Right atrium auricular region (tissue), 2 donors: ENCODE data around the gene ABR. TPM values are rescaled to one million over a fixed set of nuclear protein-coding genes. Genes with fewer than 3 reads are reported as not detected.
A peak's percentile ranks its signal among the peaks of the same experiment; 100 is the strongest.

Source experiments
- DNase-seq: peaks from one replicate; pipeline ENCODE4 v3.0.0-alpha.2; 2019; ENCODE audit warnings: low spot score
- H3K27ac ChIP-seq, 2 donors: fragments of 200-600 bp; sonication (generic); 1 replicate in 1 of 2; 2 replicates in 1 of 2; pipeline ENCODE4 v1.5.1; 2016 to 2019
- H3K27me3 ChIP-seq, 2 donors: fragments of 200-600 bp; sonication (generic); one replicate each; pipeline versions ENCODE4 v1.5.1 to v1.6.0; 2017 to 2019
- H3K36me3 ChIP-seq: fragments of 200-600 bp; sonication (generic); one replicate; pipeline ENCODE4 v1.5.1; 2016
- H3K4me1 ChIP-seq, 2 donors: fragments of 200-600 bp; sonication (generic); one replicate each; pipeline versions ENCODE4 v1.5.1 to v1.6.0; 2017 to 2019
- H3K4me3 ChIP-seq, 2 donors: fragments of 200-600 bp; sonication (generic); 1 replicate in 1 of 2; 2 replicates in 1 of 2; pipeline ENCODE4 v1.5.1; 2017 to 2019; ENCODE audit warnings: mild to moderate bottlenecking in 1 of 2, moderate library complexity in 1 of 2
- H3K9me3 ChIP-seq, 2 donors: fragments of 200-600 bp; sonication (generic); one replicate each; pipeline ENCODE4 v1.5.1; 2019
- CTCF ChIP-seq, 2 donors: fragments of 200-600 bp; sonication (generic); IDR thresholded peaks; one replicate each; pipeline ENCODE4 v1.5.1; 2019; ENCODE audit warnings: antibody characterized with exemption in 2 of 2
- total RNA-seq, 2 donors: library from RNA; depleted of rRNA; stranded (reverse); fragments of >200 nt; gene quantifications; one replicate each; pipeline ENCODE4 v1.1.0, GENCODE V29; 2016

Gene ABR
- total RNA-seq, 2 donors from 2014 or later: 94.9 to 116 TPM

GRCh38 chr17:1090465-1091189 is 89.2 kb downstream of the ABR start:
- Histone ChIP-seq H3K27me3 (no peaks in the 10 kb centered on the region), H3K9me3 (no peaks in the 10 kb centered on the region), H3K27ac (peak overlapping the region; percentile 82 to 86), H3K4me1 (peaks cover 0 to 41% of the 10 kb centered on the region in 2 donors), H3K36me3 (peaks cover 47% of the 10 kb centered on the region), H3K4me3 (no peak overlapping the region)
- no peak for TF ChIP-seq CTCF (IDR thresholded peaks at IDR 0.05)
- DNase-seq: no peak

- no peaks in the 10 kb centered on the region for H3K27me3 ChIP-seq
- DNase-seq: no peak
- H3K4me3 ChIP-seq: no peak overlapping the region
- peaks cover 0 to 36% of the 10 kb centered on the region in 2 donors for H3K4me1 ChIP-seq
- peaks cover 43% of the 10 kb centered on the region for H3K36me3 ChIP-seq
- no peaks in the 10 kb centered on the region for H3K9me3 ChIP-seq
- H3K27ac ChIP-seq: peak overlapping the region; percentile 82 to 86
- TF ChIP-seq CTCF (IDR thresholded peaks at IDR 0.05): no peak
These were observed 89.9 kb downstream of the ABR start for GRCh38 chr17:1089915-1090314.

- Histone ChIP-seq H3K36me3 (peaks cover 34% of the 10 kb centered on the region), H3K4me1 (peaks cover 0 to 42% of the 10 kb centered on the region in 2 donors), H3K27me3 (no peaks in the 10 kb centered on the region), H3K27ac (peak overlapping the region; percentile 82 to 86), H3K9me3 (no peaks in the 10 kb centered on the region), H3K4me3 (no peak overlapping the region)
- TF ChIP-seq CTCF (IDR thresholded peaks at IDR 0.05): no peak
- DNase-seq: no peak
These were observed 92.2 kb downstream of the ABR start for GRCh38 chr17:1087381-1088241.

- H3K36me3 ChIP-seq: peaks cover 16% of the 10 kb centered on the region
- no peak for TF ChIP-seq CTCF (IDR thresholded peaks at IDR 0.05)
- peaks cover 0 to 55% of the 10 kb centered on the region in 2 donors for H3K4me1 ChIP-seq
- no peaks in the 10 kb centered on the region for H3K9me3 ChIP-seq
- no peaks in the 10 kb centered on the region for H3K27me3 ChIP-seq
- no peak overlapping the region for H3K4me3 ChIP-seq
- no peak overlapping the region for H3K27ac ChIP-seq
- DNase-seq: no peak
These were observed 96.2 kb downstream of the ABR start for GRCh38 chr17:1083451-1084187.

GRCh38 chr17:1082579-1082978 is 97.2 kb downstream of the ABR start:
- no peaks in the 10 kb centered on the region for H3K9me3 ChIP-seq
- H3K4me3 ChIP-seq: no peak overlapping the region
- H3K4me1 ChIP-seq: peaks cover 0 to 50% of the 10 kb centered on the region in 2 donors
- no peak for DNase-seq
- H3K36me3 ChIP-seq: peaks cover 23% of the 10 kb centered on the region
- peak overlapping the region in 1 of 2 donors; percentile 3 for H3K27ac ChIP-seq
- H3K27me3 ChIP-seq: no peaks in the 10 kb centered on the region
- no peak for TF ChIP-seq CTCF (IDR thresholded peaks at IDR 0.05)
